K562 (cell line): ENCODE results near the gene SUSD3. TPM values are rescaled to one million over a fixed set of nuclear protein-coding genes. Genes with fewer than 3 reads are reported as not detected.

ENCODE experiments used
- ATAC-seq: fragments of 200-7000 bp; cut with Tn5 transposase; 3 replicates; pipeline ENCODE4 v1.9.1; 2020; ENCODE audit warnings: moderate library complexity
- BruUV-seq: library from RNA; stranded (reverse); fragments of 400-500 nt; replicated peaks from 2 replicates; lab custom pipeline; 2021; lab: Mats Ljungman, UMichigan
- CTCF ChIA-PET: fragments of 300-600 bp; formaldehyde crosslinking; extraction: SDS; loops from one replicate; lab custom pipeline; 2021; ENCODE audit warnings: low intra/inter-chr PET ratio; lab: Yijun Ruan, JAX
- POLR2A ChIA-PET: fragments of 300-600, 350-650 bp; sonication (Branson Sonifier 250); formaldehyde crosslinking; extraction: SDS; loops from one replicate; lab custom pipeline; 2021; ENCODE audit warnings: antibody characterized with exemption, inconsistent platforms; lab: Yijun Ruan, JAX
- DNase-seq, 4 experiments: peaks; one replicate each; pipeline versions ENCODE4 v3.0.0 to v3.0.0-alpha.2; 2011 to 2018; ENCODE audit warnings: low spot score in 3 of 4, mixed read lengths in 3 of 4; ENCODE audit errors: extremely low read depth in 1 of 4
- FAIRE-seq: peaks from 2 replicates; lab custom pipeline; 2011; peaks lifted over from hg19 to GRCh38; lab: Jason Lieb, UNC
- H2AFZ ChIP-seq: 2 replicates; pipeline ENCODE4 v1.6.0; 2011; ENCODE audit warnings: low read depth, low read length, control low read depth, inconsistent platforms
- H3K27ac ChIP-seq: fragments of 200-600 bp; 3 replicates; pipeline ENCODE4 v1.8.0; 2011; ENCODE audit warnings: low read depth, mild to moderate bottlenecking, control low read depth, inconsistent platforms, low read length, moderate library complexity, mixed read lengths; ENCODE audit errors: extremely low read depth
- H3K27me3 ChIP-seq, 2 experiments: fragments of 300-600 bp in 1 of 2; 2 replicates in 1 of 2; 3 replicates in 1 of 2; pipeline versions ENCODE4 v1.6.0 to v1.8.0; 2011; ENCODE audit warnings: inconsistent platforms in 2 of 2, low read length in 2 of 2, mild to moderate bottlenecking in 1 of 2, mixed read lengths in 1 of 2, moderate library complexity in 1 of 2; ENCODE audit not compliant: control insufficient read depth in 2 of 2, insufficient read depth in 2 of 2
- H3K36me3 ChIP-seq: fragments of 300-600 bp; 3 replicates; pipeline ENCODE4 v1.8.0; 2011; ENCODE audit warnings: mild to moderate bottlenecking, low read length, inconsistent platforms; ENCODE audit not compliant: control insufficient read depth, insufficient read depth
- H3K4me1 ChIP-seq, 2 experiments: fragments of 200-600 bp in 1 of 2; replicated peaks in 1 of 2; 2 replicates in 1 of 2; 3 replicates in 1 of 2; pipeline versions ENCODE4 v1.5.1 to v1.8.0; 2011; ENCODE audit warnings: inconsistent platforms in 2 of 2, low read length in 2 of 2, mild to moderate bottlenecking in 1 of 2, mixed read lengths in 1 of 2, moderate library complexity in 1 of 2; ENCODE audit not compliant: control insufficient read depth in 2 of 2, insufficient read depth in 2 of 2
- H3K4me2 ChIP-seq: 2 replicates; pipeline ENCODE4 v1.6.1; 2011; ENCODE audit warnings: low read length, control low read depth, inconsistent platforms, mixed read lengths; ENCODE audit not compliant: insufficient read depth
- H3K4me3 ChIP-seq: fragments of 200-600 bp; sonication (generic), shearing (Covaris generic); 2 replicates; pipeline ENCODE4 v1.5.1; 2016; ENCODE audit warnings: control low read depth, inconsistent platforms
- H3K79me2 ChIP-seq: fragments of 200-600 bp; 3 replicates; pipeline ENCODE4 v1.8.0; 2011; ENCODE audit warnings: low read length, inconsistent platforms; ENCODE audit not compliant: control insufficient read depth, insufficient read depth
- H3K9ac ChIP-seq, 2 experiments: 2 replicates each; pipeline versions ENCODE4 v1.6.0 to v1.6.1; 2011; ENCODE audit warnings: low read depth in 2 of 2, low read length in 2 of 2, control low read depth in 1 of 2, inconsistent platforms in 1 of 2, mild to moderate bottlenecking in 1 of 2, mixed read lengths in 1 of 2; ENCODE audit not compliant: insufficient read depth in 1 of 2
- H3K9me1 ChIP-seq: one replicate; pipeline ENCODE4 v1.6.0; 2011; ENCODE audit warnings: inconsistent platforms, mild to moderate bottlenecking, low read length, moderate library complexity; ENCODE audit not compliant: control insufficient read depth, insufficient read depth
- H3K9me3 ChIP-seq: replicated peaks from 2 replicates; pipeline ENCODE4 v1.5.1; 2011; ENCODE audit warnings: low read depth, low read length, inconsistent platforms; ENCODE audit not compliant: control insufficient read depth, insufficient read depth
- H4K20me1 ChIP-seq: replicated peaks from 2 replicates; pipeline ENCODE4 v1.6.1; 2011; ENCODE audit warnings: low read length, inconsistent platforms, mixed read lengths; ENCODE audit not compliant: control insufficient read depth, insufficient read depth
- ATF7 ChIP-seq: fragments of 450-650 bp; IDR thresholded peaks from 2 replicates; pipeline ENCODE4 v1.7.1; 2014; ENCODE audit warnings: mild to moderate bottlenecking, moderate library complexity
- CHCHD3 ChIP-seq: fragments of 250-450 bp; sonication (Bioruptor Pico); IDR thresholded peaks from 2 replicates; pipeline ENCODE4 v2.1.2; 2022; ENCODE audit warnings: mild to moderate bottlenecking
- CREB5 ChIP-seq: fragments of 250-450 bp; sonication (Bioruptor Pico); IDR thresholded peaks from 2 replicates; pipeline ENCODE4 v1.5.0; 2020; ENCODE audit warnings: mild to moderate bottlenecking
- ESRRA ChIP-seq: fragments of 450-650 bp; IDR thresholded peaks from 2 replicates; pipeline ENCODE4 v1.6.1; 2014; ENCODE audit warnings: low read depth, mild to moderate bottlenecking, moderate library complexity, borderline replicate concordance
- HES1 ChIP-seq: fragments of 450-650 bp; IDR thresholded peaks from 2 replicates; pipeline ENCODE4 v1.6.1; 2016; ENCODE audit warnings: low read depth, mild to moderate bottlenecking, moderate library complexity
- KDM1A ChIP-seq, 2 experiments: fragments of 450-650 bp; IDR thresholded peaks; 2 replicates each; pipeline ENCODE4 v1.6.1; 2016; ENCODE audit warnings: mild to moderate bottlenecking in 2 of 2
- KLF1 ChIP-seq: fragments of 450-650 bp; IDR thresholded peaks from 2 replicates; pipeline ENCODE4 v1.6.1; 2016; ENCODE audit warnings: missing genetic modification characterization, missing compliant biosample characterization
- KLF10 ChIP-seq: fragments of 250-450 bp; sonication (Bioruptor Pico); IDR thresholded peaks from 2 replicates; pipeline ENCODE4 v1.6.1; 2021; ENCODE audit warnings: matching md5 sums
- PML ChIP-seq: IDR thresholded peaks from 2 replicates; pipeline ENCODE4 v1.6.1; 2012; ENCODE audit warnings: low read length, inconsistent platforms
- ZNF609 ChIP-seq: sonication (generic); formaldehyde crosslinking; IDR thresholded peaks from 2 replicates; pipeline ENCODE4 v1.8.1; 2023; ENCODE audit warnings: missing genetic modification reagents, mild to moderate bottlenecking, borderline replicate concordance
- ZNF644 ChIP-seq: fragments of 200-800 bp; sonication (Bioruptor generic); IDR thresholded peaks from 2 replicates; pipeline ENCODE4 v1.6.1; 2016; ENCODE audit warnings: low read depth, missing genetic modification characterization, missing compliant biosample characterization
- WGBS: fragments of 100-300 bp; shearing (Covaris generic); methylation state at CpG from one replicate; pipeline ENCODE4 v1.1.6; 2016; ENCODE audit warnings: low coverage, mixed read lengths; ENCODE audit not compliant: insufficient coverage; ENCODE audit errors: missing lambda C conversion rate; 5-methylcytosine and 5-hydroxymethylcytosine counted together
- in situ Hi-C: fragments of 300-500 bp; cut with MboI; formaldehyde crosslinking; loops from 4 replicates; pipeline ENCODE4 v1.15.0; 2018; ENCODE audit warnings: inconsistent platforms, mixed read lengths
- intact Hi-C: fragments of 100-400 bp; cut with micrococcal nuclease; formaldehyde crosslinking; loops from 2 replicates; pipeline ENCODE4 v1.14.2; 2022
- polyA plus RNA-seq, 8 experiments: library from polyadenylated mRNA; depleted of rRNA in 4 of 8; stranded (reverse) in 5 of 8; unstranded in 3 of 8; fragments of >200 nt; fragmentation: Nextera tagmentation in 2 of 8; fragmentation: Illumina TruSeq in 1 of 8; extraction: Ambion mirVana in 2 of 8; extraction: Trizol in 1 of 8; gene quantifications; 2 replicates each; pipeline versions ENCODE4 v1.2.1 to v1.2.3, GENCODE V29; 2011 to 2014; ENCODE audit warnings: inconsistent platforms in 1 of 8, missing spikeins in 1 of 8
- total RNA-seq, 7 experiments: library from RNA; depleted of rRNA in 6 of 7; stranded (reverse); fragments of >200 nt in 6 of 7; fragmentation: Illumina TruSeq in 2 of 7; extraction: Trizol in 2 of 7; gene quantifications; 2 replicates each; pipeline versions ENCODE4 v1.2.1 to v1.2.3, GENCODE V29; 2011 to 2021; ENCODE audit warnings: low replicate concordance in 1 of 7
- TF ChIP-seq, protein P1 (sequence below): fragments of 250-450 bp; sonication (Bioruptor Pico); IDR thresholded peaks from 2 replicates; pipeline ENCODE4 v1.8.0; 2022; ENCODE audit warnings: inconsistent platforms
- TF ChIP-seq, protein P2 (sequence below): fragments of 250-450 bp; sonication (Bioruptor Pico); IDR thresholded peaks from 2 replicates; pipeline ENCODE4 v1.4.0; 2020; ENCODE audit warnings: mild to moderate bottlenecking

Gene SUSD3
- total and polyA plus RNA-seq, 9 of the 15 experiments (the other 6 are each of a cell fraction or from before 2014, with no cell fraction given) = 1.3 to 21.7 (median 11.4) TPM

- intact Hi-C loops = no loop called here
- no peak for TF ChIP-seq KLF1 (tag)
- no peak for TF ChIP-seq ATF7
- TF ChIP-seq, protein P1, sequence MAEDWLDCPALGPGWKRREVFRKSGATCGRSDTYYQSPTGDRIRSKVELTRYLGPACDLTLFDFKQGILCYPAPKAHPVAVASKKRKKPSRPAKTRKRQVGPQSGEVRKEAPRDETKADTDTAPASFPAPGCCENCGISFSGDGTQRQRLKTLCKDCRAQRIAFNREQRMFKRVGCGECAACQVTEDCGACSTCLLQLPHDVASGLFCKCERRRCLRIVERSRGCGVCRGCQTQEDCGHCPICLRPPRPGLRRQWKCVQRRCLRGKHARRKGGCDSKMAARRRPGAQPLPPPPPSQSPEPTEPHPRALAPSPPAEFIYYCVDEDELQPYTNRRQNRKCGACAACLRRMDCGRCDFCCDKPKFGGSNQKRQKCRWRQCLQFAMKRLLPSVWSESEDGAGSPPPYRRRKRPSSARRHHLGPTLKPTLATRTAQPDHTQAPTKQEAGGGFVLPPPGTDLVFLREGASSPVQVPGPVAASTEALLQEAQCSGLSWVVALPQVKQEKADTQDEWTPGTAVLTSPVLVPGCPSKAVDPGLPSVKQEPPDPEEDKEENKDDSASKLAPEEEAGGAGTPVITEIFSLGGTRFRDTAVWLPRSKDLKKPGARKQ (CRISPR knock-in tag) = no peak
- no peak for TF ChIP-seq CHCHD3 (CRISPR knock-in tag)
- no peak for TF ChIP-seq KDM1A (IDR thresholded peaks at IDR 0.05)
- no peak for TF ChIP-seq PML
- TF ChIP-seq CREB5 = no peak
- no peak for TF ChIP-seq ZNF609 (CRISPR knock-in tag)
- TF ChIP-seq ZNF644 (tag) = no peak
- no peak for TF ChIP-seq HES1
- TF ChIP-seq KLF10 = no peak
- no peak for TF ChIP-seq ESRRA
- TF ChIP-seq, protein P2, sequence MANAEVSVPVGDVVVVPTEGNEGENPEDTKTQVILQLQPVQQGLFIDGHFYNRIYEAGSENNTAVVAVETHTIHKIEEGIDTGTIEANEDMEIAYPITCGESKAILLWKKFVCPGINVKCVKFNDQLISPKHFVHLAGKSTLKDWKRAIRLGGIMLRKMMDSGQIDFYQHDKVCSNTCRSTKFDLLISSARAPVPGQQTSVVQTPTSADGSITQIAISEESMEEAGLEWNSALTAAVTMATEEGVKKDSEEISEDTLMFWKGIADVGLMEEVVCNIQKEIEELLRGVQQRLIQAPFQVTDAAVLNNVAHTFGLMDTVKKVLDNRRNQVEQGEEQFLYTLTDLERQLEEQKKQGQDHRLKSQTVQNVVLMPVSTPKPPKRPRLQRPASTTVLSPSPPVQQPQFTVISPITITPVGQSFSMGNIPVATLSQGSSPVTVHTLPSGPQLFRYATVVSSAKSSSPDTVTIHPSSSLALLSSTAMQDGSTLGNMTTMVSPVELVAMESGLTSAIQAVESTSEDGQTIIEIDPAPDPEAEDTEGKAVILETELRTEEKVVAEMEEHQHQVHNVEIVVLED (CRISPR knock-in tag) = no peak
These were observed 23.3 kb upstream of the SUSD3 start for GRCh38 chr9:93035106-93035660.

More at GRCh38 chr9:93035106-93035660, 23.3 kb upstream of the SUSD3 start:
- no peaks in the 10 kb centered on the region for H3K36me3 ChIP-seq
- in situ Hi-C loops = no loop called here
- peaks cover 0 to 43% of the 10 kb centered on the region in 2 experiments; a peak in 2 of 5 replicates for H3K4me1 ChIP-seq
- H3K9me1 ChIP-seq = peaks cover 4% of the 10 kb centered on the region
- no peak overlapping the region for H2AFZ ChIP-seq
- no peaks in the 10 kb centered on the region for H3K9me3 ChIP-seq
- H3K79me2 ChIP-seq = no peaks in the 10 kb centered on the region
- ChIA-PET POLR2A (no interaction called here), CTCF (no interaction called here)
- 4% methylated on average over 12 of the region's 19 CpGs for WGBS
- no peak for DNase-seq
- ATAC-seq = no peak
- FAIRE-seq = no peak
- H3K27ac ChIP-seq = no peak overlapping the region
- H4K20me1 ChIP-seq = no peaks in the 10 kb centered on the region
- BruUV-seq = no TSS peak
- no peak overlapping the region for H3K4me2 ChIP-seq
- no peak overlapping the region for H3K9ac ChIP-seq
- H3K27me3 ChIP-seq = peaks cover 11 to 40% of the 10 kb centered on the region in 2 experiments; a peak in 4 of 5 replicates
- no peak overlapping the region for H3K4me3 ChIP-seq
